PC-9 (cell line): ENCODE results near the gene JPH2.

Source experiments
- CTCF ChIP-seq: fragments of 200-600 bp; sonication (generic); conservative IDR thresholded peaks from 2 replicates; pipeline ENCODE4 v1.6.1; 2017; ENCODE audit warnings: mixed run types, antibody characterized with exemption, mild to moderate bottlenecking, moderate library complexity
- EZH2 ChIP-seq: fragments of 200-600 bp; sonication (generic); IDR thresholded peaks from 2 replicates; pipeline ENCODE4 v1.8.0; 2017; ENCODE audit warnings: antibody characterized with exemption, low read depth

- TF ChIP-seq CTCF: no peak
- no peak for TF ChIP-seq EZH2
These were observed 324 bp downstream of the JPH2 start for GRCh38 chr20:44186674-44187053.
